Adrenal gland (tissue), 12 donors: ENCODE measurements around the gene CTNND2. TPM values are rescaled to one million over a fixed set of nuclear protein-coding genes. Genes with fewer than 3 reads are reported as not detected.
A peak's percentile ranks its signal among the peaks of the same experiment; 100 is the strongest.

ENCODE experiments used
- DNase-seq, 7 donors: peaks; one replicate each; pipeline ENCODE4 v3.0.0-alpha.2; 2019 to 2020
- H3K27ac ChIP-seq, 5 donors: fragments of 200-600 bp; sonication (generic) in 4 of 5; 1 replicate in 3 of 5; 2 replicates in 2 of 5; pipeline versions ENCODE4 v1.5.1 to v1.8.0; 2016 to 2020; ENCODE audit warnings: mild to moderate bottlenecking in 1 of 5
- H3K27me3 ChIP-seq: fragments of 200-600 bp; 2 replicates; pipeline ENCODE4 v1.8.0; 2021
- H3K36me3 ChIP-seq, 2 donors: fragments of 200-600 bp; replicated peaks in 1 of 2; 1 replicate in 1 of 2; 2 replicates in 1 of 2; pipeline versions ENCODE4 v1.5.1 to v1.8.0; 2018 to 2022
- H3K4me1 ChIP-seq, 2 donors: fragments of 200-600 bp; replicated peaks in 1 of 2; 1 replicate in 1 of 2; 2 replicates in 1 of 2; pipeline versions ENCODE4 v1.5.1 to v1.8.0; 2018 to 2021
- H3K4me3 ChIP-seq, 4 donors: fragments of 200-600 bp; sonication (generic) in 3 of 4; one replicate each; pipeline ENCODE4 v1.5.1; 2016 to 2018
- H3K9me3 ChIP-seq, 3 donors: fragments of 200-600 bp; sonication (generic) in 1 of 3; replicated peaks in 1 of 3; 1 replicate in 2 of 3; 2 replicates in 1 of 3; pipeline versions ENCODE4 v1.5.1 to v1.8.0; 2016 to 2021
- CTCF ChIP-seq, 6 experiments: fragments of 450-650 bp in 4 of 6; fragments of 200-600 bp in 2 of 6; sonication (generic) in 1 of 6; IDR thresholded peaks; 1 replicate in 5 of 6; 2 replicates in 1 of 6; pipeline versions ENCODE4 v1.5.1 to v1.8.0; 2016 to 2021; ENCODE audit warnings: antibody characterized with exemption in 6 of 6, mild to moderate bottlenecking in 2 of 6, moderate library complexity in 1 of 6
- POLR2A ChIP-seq, 2 donors: fragments of 450-650 bp; IDR thresholded peaks; one replicate each; pipeline ENCODE4 v1.6.1; 2017; ENCODE audit warnings: antibody characterized with exemption in 2 of 2, mild to moderate bottlenecking in 2 of 2, moderate library complexity in 1 of 2
- WGBS, 4 donors: extraction: QIAGEN DNeasy Blood & Tissue Kit in 2 of 4; methylation state at CpG; one replicate each; pipeline versions ENCODE4 v1.1.5 to v1.1.7; 2013 to 2017; 5-methylcytosine and 5-hydroxymethylcytosine counted together
- intact Hi-C, 2 donors: fragments of 100-400 bp; cut with DNase I; formaldehyde crosslinking; loops; one replicate each; pipeline versions ENCODE4 v1.14.1 to v1.15.0; 2022 to 2023
- polyA plus RNA-seq, 3 donors: library from polyadenylated mRNA; stranded (reverse); fragments of 200-250 nt in 2 of 3; fragments of 350-450 nt in 1 of 3; fragmentation: Illumina TruSeq in 1 of 3; extraction: RNeasy Lipid Tissue Mini Kit (QIAGEN cat#74804) in 1 of 3; gene quantifications; one replicate each; pipeline ENCODE4 v1.2.3, GENCODE V29; 2013 to 2014
- total RNA-seq, 9 donors: library from RNA; depleted of rRNA in 4 of 9; stranded (reverse); fragments of >200 nt in 4 of 9; fragments of 120-200 nt in 1 of 9; fragmentation: NEBNext Ultra II Directional in 1 of 9; extraction: Animal tissue kit (Norgen Biotek cat#: 25700) in 1 of 9; gene quantifications; one replicate each; pipeline versions ENCODE4 v1.1.0 to v1.2.4, GENCODE V29; 2013 to 2023
- donor health status: healthy with polysubstance abuse.
- donor health status: Bipolar disorder and iron deficiency.
- donor health status: DM: yes; HTN: yes; CAD: no.
- donor health status: DM: no; HTN: no; CAD: no.
- donor health status: DM: no; HTN: no; CAD: no.
- donor health status: DM: yes; HTN: yes; CAD: no.

Gene CTNND2
- total and polyA plus RNA-seq, 12 donors: 0.34 to 4.2 (median 1.1) TPM; not detected in 1

GRCh38 chr5:11888221-11888620 lies 16.0 kb downstream of the CTNND2 start:
- H3K9me3 ChIP-seq: no peaks in the 10 kb centered on the region
- WGBS, 4 donors: 75 to 81% (median 80%) methylated on average over 4 of the region's 4 CpGs
- no peak for DNase-seq
- H3K27ac ChIP-seq: no peak overlapping the region
- H3K4me1 ChIP-seq: no peaks in the 10 kb centered on the region
- no peaks in the 10 kb centered on the region for H3K27me3 ChIP-seq
- no peak overlapping the region for H3K4me3 ChIP-seq
- no peak for TF ChIP-seq POLR2A (IDR thresholded peaks at IDR 0.05)
- TF ChIP-seq CTCF (IDR thresholded peaks at IDR 0.05): no peak
- no peaks in the 10 kb centered on the region for H3K36me3 ChIP-seq
- intact Hi-C loops: no loop called here

- no peaks in the 10 kb centered on the region for H3K9me3 ChIP-seq
- WGBS, 4 donors: 49 to 55% (median 52%) methylated on average over 6 to 7 of the region's 7 CpGs
- H3K27ac ChIP-seq: no peak overlapping the region
- no peak for TF ChIP-seq POLR2A (IDR thresholded peaks at IDR 0.05)
- TF ChIP-seq CTCF (IDR thresholded peaks at IDR 0.05): no peak
- intact Hi-C loops: no loop called here
- H3K36me3 ChIP-seq: no peaks in the 10 kb centered on the region
- peak in 1 of 7 donors; percentile 74 for DNase-seq
- H3K4me3 ChIP-seq: no peak overlapping the region
- H3K4me1 ChIP-seq: no peaks in the 10 kb centered on the region
- no peaks in the 10 kb centered on the region for H3K27me3 ChIP-seq
Observed at GRCh38 chr5:11878814-11879213, 25.4 kb downstream of the CTNND2 start.

- no peak overlapping the region for H3K27ac ChIP-seq
- no peaks in the 10 kb centered on the region for H3K4me1 ChIP-seq
- H3K27me3 ChIP-seq: no peaks in the 10 kb centered on the region
- no peak for DNase-seq
- intact Hi-C loops: no loop called here
- H3K4me3 ChIP-seq: no peak overlapping the region
- H3K9me3 ChIP-seq: no peaks in the 10 kb centered on the region
- TF ChIP-seq CTCF (IDR thresholded peaks at IDR 0.05) (no peak), POLR2A (IDR thresholded peaks at IDR 0.05) (no peak)
- no peaks in the 10 kb centered on the region for H3K36me3 ChIP-seq
- 59 to 75% (median 70%) methylated on average over 4 of the region's 4 CpGs for WGBS, 4 donors
Observed at GRCh38 chr5:11873587-11873986, 30.7 kb downstream of the CTNND2 start.

- no peak for DNase-seq
- no peak for TF ChIP-seq CTCF (IDR thresholded peaks at IDR 0.05)
- no peak for TF ChIP-seq POLR2A (IDR thresholded peaks at IDR 0.05)
- intact Hi-C loops: no loop called here
- Histone ChIP-seq H3K27me3 (no peaks in the 10 kb centered on the region), H3K4me1 (no peaks in the 10 kb centered on the region), H3K36me3 (no peaks in the 10 kb centered on the region), H3K27ac (no peak overlapping the region), H3K4me3 (no peak overlapping the region), H3K9me3 (no peaks in the 10 kb centered on the region)
- 59 to 75% (median 68%) methylated on average over 1 of the region's 1 CpG for WGBS, 4 donors
Observed at GRCh38 chr5:11869203-11869602, 35.0 kb downstream of the CTNND2 start.
